LoVo (cell line): Measurements from ENCODE around the gene CLASP1.

Experiments used
- DNase-seq: peaks from one replicate; pipeline ENCODE4 v3.0.0-alpha.2; 2016; ENCODE audit warnings: low spot score

Gene CLASP1

DNA sequence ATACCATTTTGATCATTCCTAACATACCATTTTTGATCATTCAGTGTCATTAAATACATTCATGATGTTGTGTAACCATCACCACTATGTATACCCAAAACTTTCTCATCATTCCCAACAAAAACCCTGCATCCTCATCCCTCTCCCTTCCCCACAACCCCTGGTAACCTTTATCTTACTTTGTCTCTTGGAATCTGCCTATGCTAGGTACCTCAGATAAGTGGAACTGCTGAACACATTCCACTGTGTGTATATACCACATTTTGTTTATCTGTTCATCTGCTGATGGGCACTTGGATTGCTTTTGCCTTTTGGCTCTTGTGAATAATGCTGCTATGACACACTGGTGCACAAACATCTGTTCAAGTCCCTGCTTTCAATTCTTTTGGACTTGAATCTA, 280.4 kb downstream of the CLASP1 start:
- DNase-seq = no peak

DNA sequence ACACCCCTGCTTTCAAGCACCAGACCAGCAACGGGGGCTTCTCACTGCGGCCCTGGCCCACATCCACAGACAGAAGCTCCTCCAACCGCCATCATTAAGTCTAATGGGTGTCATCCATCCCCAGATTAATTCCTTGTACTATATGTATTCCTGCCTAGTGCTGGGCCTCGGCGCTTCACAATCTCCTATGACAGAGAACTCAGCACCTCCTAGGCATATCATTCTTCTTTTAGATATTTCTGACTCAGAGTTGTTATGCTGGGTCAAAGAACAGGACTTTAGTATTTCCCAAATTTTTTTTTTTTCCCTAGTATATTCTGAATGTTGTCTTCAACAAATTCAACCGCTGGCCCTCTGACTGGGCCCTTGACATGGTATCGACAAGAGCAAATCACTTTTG, 281.1 kb downstream of the CLASP1 start:
- no peak for DNase-seq

DNA sequence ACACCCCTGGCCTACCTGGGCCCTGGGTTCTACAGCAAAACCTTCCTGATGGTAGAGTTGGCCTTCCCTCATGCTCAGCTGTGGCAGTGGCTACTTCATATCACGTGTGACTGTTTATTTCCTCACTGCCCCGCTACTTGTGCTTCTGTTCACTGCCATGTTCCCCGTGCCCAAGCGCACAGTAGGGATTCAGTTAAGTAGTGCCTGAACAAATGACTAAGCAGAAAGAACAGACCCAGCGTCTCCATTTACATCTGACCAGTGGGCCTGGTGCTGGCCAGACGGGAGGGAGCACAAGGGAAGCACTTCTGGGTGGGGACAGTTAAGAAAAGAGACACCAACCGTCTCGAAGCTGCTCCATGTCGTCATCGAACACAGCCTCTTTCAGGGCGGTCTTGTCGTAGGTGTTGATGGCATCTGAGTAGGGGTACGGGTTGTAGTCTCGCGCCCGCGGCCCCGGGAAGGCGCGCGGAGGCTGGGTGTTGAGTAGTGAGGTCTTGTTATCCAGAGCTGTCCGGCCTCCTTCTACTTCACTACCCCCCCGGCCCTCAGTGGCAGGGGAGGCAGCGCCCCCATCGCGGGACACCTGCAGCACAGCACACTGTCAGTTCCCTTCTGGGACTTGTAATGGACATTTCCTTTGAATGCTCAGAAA, 281.9 kb downstream of the CLASP1 start:
- DNase-seq = no peak

DNA sequence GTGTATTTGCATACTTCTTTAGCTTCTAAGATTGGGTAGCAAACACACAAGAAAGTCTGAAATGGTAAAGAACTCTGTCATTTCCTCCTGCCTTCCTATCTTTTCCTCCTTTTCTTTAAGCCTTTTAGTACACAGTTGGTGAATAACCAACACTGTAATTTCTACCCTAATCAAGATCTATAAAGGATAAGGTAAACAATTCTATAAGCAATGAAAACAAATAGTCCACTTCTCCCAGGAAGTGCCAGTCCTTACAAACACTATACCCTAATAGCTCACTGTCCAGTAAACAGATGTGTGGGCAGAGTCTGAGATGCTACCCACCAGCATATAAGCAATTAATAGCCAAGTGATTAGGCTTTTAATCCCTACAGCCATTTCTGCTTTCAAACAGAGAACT, 283.2 kb downstream of the CLASP1 start:
- no peak for DNase-seq

DNA sequence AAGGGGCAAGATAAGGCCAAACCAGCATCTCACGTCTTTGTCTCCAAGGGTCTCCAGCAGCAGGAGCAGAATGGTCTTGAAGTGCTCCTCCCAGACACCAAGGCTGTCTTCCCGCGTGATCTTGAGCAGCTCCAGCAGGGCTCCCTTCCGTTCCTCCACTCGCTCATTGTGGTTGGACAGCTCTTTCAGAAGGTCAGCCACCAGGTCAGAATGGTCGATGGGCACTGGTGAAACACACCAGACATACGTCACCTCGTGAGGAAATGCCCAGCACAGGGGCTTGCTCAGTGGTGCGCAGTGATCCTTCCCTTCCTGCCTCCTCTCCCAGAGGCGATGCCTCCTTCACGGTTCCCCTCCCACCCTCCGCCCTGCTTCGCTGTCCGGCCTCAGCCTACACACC, 284.2 kb downstream of the CLASP1 start:
- no peak for DNase-seq

DNA sequence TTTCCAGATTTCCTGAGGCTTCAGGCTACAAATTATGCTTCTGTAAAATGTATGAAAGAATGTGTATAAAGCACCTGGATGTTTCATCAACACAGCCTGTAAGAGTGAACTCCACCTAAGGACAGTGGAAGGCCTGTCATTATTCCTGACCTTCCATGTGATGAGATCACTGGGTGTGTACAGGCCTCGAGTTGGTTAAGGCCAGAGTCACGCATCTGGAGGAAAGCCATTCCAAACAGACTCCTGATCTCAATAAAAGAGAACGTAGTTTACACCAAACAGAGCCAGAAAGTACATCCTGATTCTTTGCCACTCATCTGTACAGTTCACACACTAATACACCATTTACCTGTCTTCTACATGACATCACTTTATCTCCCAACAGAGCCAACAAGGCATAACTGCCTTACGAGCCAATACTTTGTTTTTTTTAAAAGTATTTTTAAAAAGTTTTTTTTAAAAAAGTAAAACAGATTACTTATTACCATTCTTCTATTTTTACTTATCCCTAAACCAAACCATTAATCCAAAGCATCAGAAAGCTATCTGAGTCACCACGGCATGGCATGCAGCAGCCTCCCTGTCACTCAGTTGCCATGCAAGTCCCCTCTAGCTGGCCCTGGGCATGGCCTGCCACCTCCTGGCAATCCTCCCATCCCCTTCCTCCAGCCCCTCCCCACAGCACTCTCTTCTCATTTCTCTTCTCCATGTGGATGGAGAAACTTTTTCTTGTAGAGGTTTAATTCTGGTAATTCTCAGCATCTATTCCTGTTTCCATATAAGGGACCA, 285.4 kb downstream of the CLASP1 start:
- DNase-seq = no peak

DNA sequence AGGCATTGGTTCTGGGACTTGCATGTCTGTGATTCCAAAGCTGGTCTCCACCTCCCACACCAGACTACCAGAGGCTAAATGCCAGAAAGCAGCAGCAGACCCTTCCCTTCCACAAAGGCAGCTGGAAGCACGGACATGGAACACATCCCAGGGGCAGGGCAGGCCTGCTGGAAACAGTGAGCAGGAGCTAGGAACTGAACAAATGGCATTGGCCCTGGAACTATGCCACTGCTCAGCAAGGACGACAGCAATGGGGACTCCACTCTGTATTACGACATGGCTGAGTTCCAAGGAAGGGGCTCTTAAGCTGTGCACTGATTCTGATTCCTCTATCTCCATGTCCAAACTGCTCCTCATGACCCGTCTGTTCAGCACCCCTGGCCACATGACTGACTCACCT, 286.5 kb downstream of the CLASP1 start:
- DNase-seq = no peak

DNA sequence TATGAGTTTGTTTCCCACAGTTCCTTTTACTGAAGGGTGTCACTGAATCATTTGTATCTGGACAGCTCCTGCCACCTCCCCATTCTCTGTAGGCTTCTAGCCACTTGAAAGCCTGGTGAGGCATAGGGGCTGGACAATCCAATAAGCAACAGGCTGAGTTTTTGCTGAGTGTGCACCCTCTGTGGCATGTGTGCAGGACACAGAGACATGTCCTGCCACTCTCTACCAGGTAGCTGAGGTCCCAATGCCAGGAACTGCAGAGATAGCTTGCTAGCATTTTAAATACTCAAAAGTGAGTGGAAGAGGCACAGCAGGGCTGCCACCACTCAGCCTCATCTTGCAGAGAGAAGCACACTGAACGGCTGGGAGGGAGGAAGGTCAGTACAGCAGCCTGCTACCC, 287.0 kb downstream of the CLASP1 start:
- no peak for DNase-seq

DNA sequence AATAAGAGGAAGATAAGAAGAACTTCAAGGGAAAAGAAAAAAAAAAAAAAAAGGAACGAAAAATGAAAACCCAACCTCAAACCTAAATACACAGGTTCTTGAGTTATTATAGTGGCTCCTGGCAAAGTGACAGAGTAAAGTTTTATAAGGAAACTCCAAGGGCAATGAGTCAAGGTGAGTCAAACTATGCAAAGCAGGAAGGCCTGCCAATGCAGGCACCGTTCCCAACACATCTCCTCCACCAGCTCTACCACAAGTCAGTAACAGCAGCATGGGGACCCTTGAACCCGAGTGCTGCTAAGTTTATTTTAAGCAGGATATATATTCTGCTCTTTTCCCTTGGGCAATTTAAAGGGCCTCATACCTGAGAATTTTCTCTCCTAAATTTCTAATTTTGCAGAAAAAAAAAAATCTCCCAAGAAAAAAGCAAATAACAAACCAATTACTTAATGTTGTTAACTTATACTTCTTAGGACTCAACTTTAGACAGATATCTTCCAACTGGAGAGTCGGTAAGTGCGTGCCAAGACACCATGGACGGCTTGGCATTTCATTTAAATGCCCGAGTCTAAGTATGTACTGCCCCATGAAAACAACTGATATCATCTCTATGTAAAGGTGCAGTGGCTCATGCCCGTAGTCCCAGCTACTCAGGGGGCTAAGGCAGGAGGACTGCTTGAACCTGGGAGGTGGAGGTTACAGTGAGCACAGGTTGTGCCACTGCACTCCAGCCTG, 288.5 kb downstream of the CLASP1 start:
- peak; percentile 69 for DNase-seq

DNA sequence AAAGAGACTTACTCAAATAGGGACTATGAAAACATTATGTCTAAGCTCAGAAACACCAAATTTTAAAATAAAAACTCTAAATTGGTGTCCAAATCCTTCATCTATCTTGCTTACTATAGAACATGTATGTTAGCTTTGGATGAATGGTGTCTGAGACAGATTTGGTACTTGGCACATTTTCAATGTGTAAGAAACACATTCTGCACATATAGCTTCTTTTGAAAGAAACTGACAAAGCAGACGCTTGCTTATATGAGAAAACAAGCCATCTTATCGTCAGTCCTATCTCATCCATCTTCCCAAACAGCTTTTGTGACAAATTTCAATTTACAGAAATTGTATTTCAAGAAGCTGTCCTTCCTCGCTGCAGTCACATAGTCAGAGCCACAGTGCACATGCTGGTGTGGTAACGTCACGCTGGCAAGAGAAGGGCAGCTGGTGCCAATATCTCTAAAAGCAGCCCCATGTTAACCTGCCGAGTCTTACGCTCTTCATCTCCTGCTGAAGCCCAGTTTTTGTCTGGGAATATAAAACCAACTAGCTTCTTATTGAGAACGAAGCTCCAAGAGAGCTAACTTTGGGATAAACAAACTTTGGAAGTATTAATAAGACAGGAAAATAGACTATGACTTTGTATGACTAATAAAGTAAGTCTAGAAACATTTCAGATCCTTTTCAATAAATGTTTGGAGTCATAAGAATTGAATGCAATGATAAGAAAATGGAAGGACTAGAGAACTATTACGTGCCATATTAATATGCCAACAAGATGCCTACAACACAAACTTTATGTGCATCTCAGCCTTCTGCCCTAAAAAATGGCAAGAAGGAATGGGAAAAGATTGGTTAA, 289.3 kb downstream of the CLASP1 start:
- DNase-seq = no peak

DNA sequence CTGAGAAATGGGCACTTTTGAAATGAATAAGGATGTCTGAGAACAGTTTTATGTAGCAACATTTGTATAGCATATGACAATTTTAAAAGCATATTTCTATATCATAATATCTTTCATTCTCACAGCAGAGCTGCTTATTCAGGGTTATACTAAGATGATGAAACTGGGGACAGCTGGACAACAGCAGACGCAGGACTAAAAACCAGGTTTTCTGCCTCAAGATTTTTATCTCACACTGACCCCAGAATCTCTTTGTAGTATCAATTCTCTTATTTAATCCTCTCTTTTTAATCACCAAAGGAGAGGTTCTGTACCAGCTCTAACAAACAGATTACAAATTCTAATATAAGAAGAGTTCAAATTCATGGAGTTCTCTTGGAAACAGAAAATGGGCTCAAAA, 290.1 kb downstream of the CLASP1 start:
- no peak for DNase-seq

DNA sequence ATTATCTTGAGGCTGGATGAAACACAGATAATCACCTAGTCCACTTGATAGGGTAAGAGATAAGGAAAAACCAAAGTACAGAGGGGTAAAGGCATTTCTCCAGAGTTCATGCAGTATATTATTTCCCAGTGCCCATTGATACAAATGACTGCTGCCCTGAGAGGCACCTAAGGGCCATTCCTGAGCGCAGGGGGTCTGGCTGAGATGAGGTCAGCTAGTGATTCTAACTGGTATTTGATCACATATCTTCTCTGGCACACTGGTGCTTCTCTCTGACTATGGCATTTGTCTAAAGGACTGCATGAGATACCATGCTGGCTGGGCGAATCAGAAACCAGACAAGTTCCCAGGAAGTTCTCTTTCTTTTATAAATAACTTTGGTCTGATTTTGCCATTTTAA, 291.0 kb downstream of the CLASP1 start:
- no peak for DNase-seq

DNA sequence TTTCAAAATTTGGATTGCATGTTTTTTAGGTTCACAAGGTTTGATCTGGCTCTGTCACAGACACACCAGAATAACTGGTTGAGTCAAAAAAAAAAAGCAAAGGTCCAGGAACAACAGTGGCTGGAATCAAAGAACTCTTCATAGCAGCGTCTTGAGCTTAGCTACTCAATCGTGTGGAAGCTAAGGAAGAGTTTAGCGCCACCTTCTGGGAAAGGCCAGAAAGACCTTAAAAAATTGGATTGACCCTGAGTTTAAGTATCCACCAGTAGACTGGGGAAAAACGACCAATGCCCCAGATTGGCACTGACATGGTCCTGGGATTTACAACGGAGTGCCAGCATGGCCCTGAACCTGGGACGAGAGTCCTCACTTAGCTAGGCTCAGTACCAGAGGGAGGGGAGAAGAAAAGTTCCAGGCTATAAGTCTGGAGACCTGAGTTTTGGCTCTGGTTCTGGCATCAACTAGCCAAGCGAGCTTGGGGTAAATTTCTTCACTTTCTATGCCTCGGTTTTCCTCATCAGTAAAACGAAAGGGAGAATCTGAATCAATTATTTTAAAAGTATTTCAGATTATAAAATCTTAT, 293.1 kb downstream of the CLASP1 start:
- DNase-seq = peak; percentile 27

DNA sequence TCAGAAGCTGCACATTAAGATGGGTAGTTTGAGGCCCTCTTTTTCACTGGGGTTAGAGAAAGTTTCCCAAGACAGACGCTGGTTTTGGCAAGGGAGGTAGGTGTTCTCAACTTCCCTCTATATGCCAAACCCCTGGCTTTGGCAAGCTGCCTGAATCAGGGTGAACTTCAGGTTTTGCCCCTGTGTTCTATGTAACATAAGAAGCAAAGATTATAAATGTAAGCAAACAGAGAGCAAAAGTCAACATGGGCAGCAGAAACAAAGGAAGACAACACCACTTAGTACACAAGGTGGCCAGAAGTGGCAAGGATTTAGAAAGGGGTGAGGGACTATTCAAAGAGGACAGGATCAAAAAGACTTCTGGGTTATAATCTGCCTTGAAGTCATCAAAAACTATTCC, 293.8 kb downstream of the CLASP1 start:
- no peak for DNase-seq

DNA sequence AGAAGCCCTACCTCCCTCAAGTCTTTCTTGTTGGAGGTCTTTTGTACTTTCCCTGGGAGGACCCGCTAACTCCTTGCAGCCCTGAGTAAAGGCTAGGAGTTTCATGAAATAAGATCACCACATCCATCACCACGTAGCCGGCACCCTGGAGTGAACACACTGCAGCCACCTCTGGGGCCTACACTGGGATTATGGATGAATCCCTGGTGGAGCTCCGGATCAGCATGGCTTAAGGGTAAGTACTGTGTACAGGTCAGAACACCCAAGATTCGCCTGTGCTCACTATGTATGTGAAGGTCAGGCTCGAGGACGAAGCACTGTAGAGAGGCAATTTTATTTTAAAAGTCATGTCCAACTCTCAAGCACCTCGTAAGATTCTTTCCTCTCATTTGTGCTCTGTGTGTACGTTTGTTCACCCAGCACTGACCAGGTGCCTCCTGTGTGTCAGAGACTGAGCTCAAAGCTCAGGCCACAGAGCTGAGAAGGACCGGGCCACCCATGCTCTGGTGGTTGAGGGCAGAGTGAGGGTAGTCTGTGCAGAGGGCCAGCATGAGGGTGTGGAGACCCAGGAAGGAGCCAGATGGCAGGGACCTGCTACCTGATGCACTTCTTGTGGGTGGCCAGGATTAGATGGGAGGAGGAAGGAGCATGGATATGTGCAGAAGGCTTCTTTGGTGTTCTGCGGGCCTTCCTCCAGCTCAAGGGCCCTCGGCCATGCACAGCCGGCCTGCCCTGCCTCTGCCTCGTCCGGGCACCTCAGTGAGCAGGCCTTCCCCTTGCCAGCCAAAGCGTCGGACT, 297.5 kb downstream of the CLASP1 start:
- no peak for DNase-seq

DNA sequence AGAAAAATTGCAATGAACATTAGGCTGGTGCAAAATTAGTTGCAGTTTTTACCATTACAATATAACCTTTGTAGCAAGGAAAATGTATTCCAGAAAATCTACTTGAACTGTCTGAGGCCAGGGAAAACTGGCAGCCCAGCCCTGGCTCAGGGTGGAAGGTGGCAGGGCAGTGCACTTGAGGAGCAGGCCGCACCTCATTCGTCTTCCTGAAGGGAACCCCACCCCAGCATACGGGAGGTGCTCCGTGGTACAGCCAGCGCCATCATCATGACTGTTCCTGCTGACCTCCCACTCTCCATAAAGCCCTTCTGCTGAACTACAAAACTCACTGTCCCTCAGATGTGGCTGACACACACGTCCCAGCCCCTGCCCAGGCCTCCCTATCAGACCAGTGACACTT, 298.4 kb downstream of the CLASP1 start:
- DNase-seq = no peak

DNA sequence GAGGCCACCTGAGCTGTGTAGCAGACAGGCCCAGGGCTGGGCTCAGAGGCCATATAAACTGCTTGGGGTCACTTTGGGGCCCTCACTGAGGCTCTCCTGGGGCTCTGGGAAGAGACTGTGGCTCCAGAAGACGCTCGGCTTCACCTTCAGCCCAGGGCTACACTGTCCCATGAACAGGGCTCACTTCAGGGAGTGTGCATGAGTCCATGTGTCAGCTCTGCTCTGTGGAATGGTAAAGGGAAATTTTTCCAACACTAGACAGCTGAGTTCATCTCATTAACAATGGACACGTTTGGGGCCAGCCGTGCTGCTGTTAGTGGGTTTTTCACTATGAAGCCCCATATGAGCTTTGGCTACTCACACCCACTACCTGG, 298.9 kb downstream of the CLASP1 start:
- no peak for DNase-seq

DNA sequence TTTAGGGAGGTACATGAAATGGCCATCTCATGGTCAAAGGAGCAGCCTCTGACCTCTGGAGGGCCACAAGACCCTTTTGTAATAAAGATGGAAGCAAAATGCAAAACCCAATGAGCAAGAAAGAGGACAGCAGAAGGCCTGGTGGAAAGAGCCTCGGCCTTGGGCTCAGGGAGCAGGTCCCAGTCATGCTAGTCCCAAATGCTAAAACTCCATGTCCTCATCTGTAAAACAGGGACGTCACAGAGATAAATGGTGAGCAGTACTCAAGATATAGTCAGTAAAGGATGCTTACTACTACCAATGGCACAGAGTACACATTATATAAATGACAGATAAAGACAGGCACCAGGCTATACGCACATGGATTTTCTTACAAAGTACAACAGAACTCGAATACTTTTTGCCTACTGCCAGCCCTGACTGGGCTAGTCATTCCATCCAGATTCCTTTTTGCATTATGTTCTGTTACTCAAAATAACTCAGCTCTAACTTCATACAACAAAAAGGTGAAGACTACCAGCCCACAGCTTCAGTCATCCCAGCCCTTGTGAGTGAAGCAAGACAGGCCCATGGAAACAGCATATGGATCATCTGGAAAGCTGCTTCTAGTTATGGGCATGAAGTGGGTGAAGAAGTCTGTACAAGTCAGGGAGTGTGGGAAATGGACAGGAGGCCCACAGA, 299.4 kb downstream of the CLASP1 start:
- DNase-seq = no peak

DNA sequence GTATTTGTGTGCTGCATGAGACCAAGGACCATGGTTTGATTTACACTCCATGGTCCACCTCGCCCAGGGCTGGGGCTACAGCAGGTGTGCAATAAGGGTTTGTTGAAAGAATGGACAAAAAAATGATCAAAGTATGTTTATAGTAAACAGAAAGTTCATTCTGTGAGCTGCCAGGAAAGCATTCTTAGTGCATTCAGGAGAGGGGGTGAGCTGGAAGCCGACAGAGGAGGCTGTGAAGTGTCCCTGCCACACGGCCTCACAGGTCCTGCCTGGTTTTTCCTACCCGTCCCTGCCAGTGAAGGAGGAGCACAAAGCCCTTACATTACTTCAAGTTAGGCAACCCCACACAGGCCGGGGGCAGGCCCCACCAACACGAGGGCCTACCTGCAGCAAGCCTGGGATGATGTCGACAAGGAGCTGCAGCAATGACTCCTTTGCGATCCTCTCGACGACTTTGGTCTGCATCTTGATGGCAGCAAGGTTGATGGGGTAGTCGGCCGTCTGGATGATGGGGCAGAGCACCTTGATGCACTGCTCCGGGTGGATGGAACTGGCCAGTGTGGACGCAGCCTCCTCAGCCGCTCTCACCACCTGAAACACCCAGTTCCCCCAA, 301.0 kb downstream of the CLASP1 start:
- DNase-seq = no peak

DNA sequence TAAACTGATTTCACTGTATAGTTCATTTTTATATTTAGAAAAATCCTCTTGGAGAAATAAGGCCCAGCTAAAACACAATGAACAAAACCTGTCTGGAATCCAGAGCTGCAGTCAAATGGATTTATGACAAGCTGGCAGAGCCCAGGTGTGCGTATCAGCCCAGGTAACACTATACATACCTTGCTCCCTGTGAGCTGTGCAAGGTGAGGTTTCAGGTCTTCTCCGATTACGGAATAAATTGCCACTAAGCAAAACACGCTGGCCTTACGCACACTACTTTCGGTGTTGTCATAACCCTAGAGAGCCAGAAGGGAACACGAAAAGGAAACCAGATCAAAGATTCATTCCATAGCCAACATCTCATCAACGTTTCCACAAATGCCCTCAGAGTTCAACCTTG, 302.4 kb downstream of the CLASP1 start:
- DNase-seq = no peak
